K562 (cell line): ENCODE measurements around the gene ANKMY1. TPM values are rescaled to one million over a fixed set of nuclear protein-coding genes. Genes with fewer than 3 reads are reported as not detected.
A peak's percentile ranks its signal among the peaks of the same experiment; 100 is the strongest.

Source experiments
- BRD9 ChIP-seq: fragments of 450-650 bp; IDR thresholded peaks from 2 replicates; pipeline ENCODE4 v1.6.1; 2018; ENCODE audit warnings: low read depth; ENCODE audit not compliant: partially characterized antibody
- HEY1 ChIP-seq: fragments of 250-450 bp; sonication (Bioruptor Pico); IDR thresholded peaks from 2 replicates; pipeline ENCODE4 v1.5.0; 2020; ENCODE audit warnings: mild to moderate bottlenecking, moderate library complexity, borderline replicate concordance
- NR2C2 ChIP-seq, 2 experiments: fragments of 200-800 bp in 1 of 2; sonication (Bioruptor generic) in 1 of 2; sonication (generic) in 1 of 2; formaldehyde crosslinking in 1 of 2; IDR thresholded peaks; 2 replicates each; pipeline versions ENCODE4 v1.6.1 to v1.8.0; 2016 to 2022; ENCODE audit warnings: mild to moderate bottlenecking in 1 of 2, missing compliant biosample characterization in 1 of 2, missing genetic modification characterization in 1 of 2, missing genetic modification reagents in 1 of 2
- SLC30A9 ChIP-seq: fragments of 250-450 bp; sonication (Bioruptor Pico); IDR thresholded peaks from 2 replicates; pipeline ENCODE4 v1.8.0; 2022; ENCODE audit warnings: mild to moderate bottlenecking, moderate library complexity
- TSC22D4 ChIP-seq: fragments of 450-650 bp; IDR thresholded peaks from 2 replicates; pipeline ENCODE4 v1.6.1; 2016; ENCODE audit warnings: missing genetic modification characterization, missing biosample characterization, control low read depth
- ZKSCAN1 ChIP-seq: fragments of 150-350 bp; IDR thresholded peaks from 2 replicates; pipeline ENCODE4 v1.6.1; 2016; ENCODE audit warnings: low read depth, low read length
- ZNF140 ChIP-seq: fragments of 250-450 bp; sonication (Bioruptor Pico); IDR thresholded peaks from 2 replicates; pipeline ENCODE4 v1.8.0; 2021; ENCODE audit warnings: moderate library complexity, mild to moderate bottlenecking, inconsistent platforms
- ZNF217 ChIP-seq: sonication (generic); formaldehyde crosslinking; IDR thresholded peaks from 2 replicates; pipeline ENCODE4 v1.8.0; 2022; ENCODE audit warnings: mild to moderate bottlenecking, missing genetic modification reagents
- ZNF586 ChIP-seq: fragments of 450-650 bp; formaldehyde crosslinking; conservative IDR thresholded peaks from 2 replicates; pipeline ENCODE4 v1.4.0; 2020; ENCODE audit warnings: mild to moderate bottlenecking, moderate library complexity
- ZZZ3 ChIP-seq: fragments of 450-650 bp; IDR thresholded peaks from 2 replicates; pipeline ENCODE4 v1.6.1; 2016; ENCODE audit warnings: antibody characterized with exemption, mild to moderate bottlenecking, moderate library complexity
- polyA plus RNA-seq, 8 experiments: library from polyadenylated mRNA; depleted of rRNA in 4 of 8; stranded (reverse) in 5 of 8; unstranded in 3 of 8; fragments of >200 nt; fragmentation: Nextera tagmentation in 2 of 8; fragmentation: Illumina TruSeq in 1 of 8; extraction: Ambion mirVana in 2 of 8; extraction: Trizol in 1 of 8; gene quantifications; 2 replicates each; pipeline versions ENCODE4 v1.2.1 to v1.2.3, GENCODE V29; 2011 to 2014; ENCODE audit warnings: inconsistent platforms in 1 of 8, missing spikeins in 1 of 8
- total RNA-seq, 7 experiments: library from RNA; depleted of rRNA in 6 of 7; stranded (reverse); fragments of >200 nt in 6 of 7; fragmentation: Illumina TruSeq in 2 of 7; extraction: Trizol in 2 of 7; gene quantifications; 2 replicates each; pipeline versions ENCODE4 v1.2.1 to v1.2.3, GENCODE V29; 2011 to 2021; ENCODE audit warnings: low replicate concordance in 1 of 7
- TF ChIP-seq, protein P1 (sequence below): fragments of 450-650 bp; formaldehyde crosslinking; IDR thresholded peaks from 2 replicates; pipeline ENCODE4 v1.4.0; 2022; ENCODE audit warnings: missing genetic modification characterization
- TF ChIP-seq, protein P2 (sequence below): conservative IDR thresholded peaks from 2 replicates; pipeline ENCODE4 v1.6.1; 2011; ENCODE audit warnings: low read depth, mild to moderate bottlenecking, low read length; ENCODE audit not compliant: control insufficient read depth
- TF ChIP-seq, protein P3 (sequence below): fragments of 450-650 bp; IDR thresholded peaks from 2 replicates; pipeline ENCODE4 v1.7.1; 2018; ENCODE audit warnings: mild to moderate bottlenecking, low read depth; ENCODE audit not compliant: partially characterized antibody
- TF ChIP-seq, protein P4 (sequence below): sonication (generic); formaldehyde crosslinking; IDR thresholded peaks from 2 replicates; pipeline ENCODE4 v1.8.0; 2022; ENCODE audit warnings: missing genetic modification reagents, mild to moderate bottlenecking, borderline replicate concordance
- TF ChIP-seq, protein P5 (sequence below), 2 experiments: fragments of 150-350 bp in 1 of 2; IDR thresholded peaks; 2 replicates each; pipeline ENCODE4 v1.6.1; 2012 to 2016; ENCODE audit warnings: low read depth in 2 of 2, low read length in 2 of 2, mild to moderate bottlenecking in 1 of 2, moderate library complexity in 1 of 2

Gene ANKMY1
- total and polyA plus RNA-seq, 9 of the 15 experiments (the other 6 are each of a cell fraction or from before 2014, with no cell fraction given): 0.75 to 15.1 (median 11.7) TPM

DNA sequence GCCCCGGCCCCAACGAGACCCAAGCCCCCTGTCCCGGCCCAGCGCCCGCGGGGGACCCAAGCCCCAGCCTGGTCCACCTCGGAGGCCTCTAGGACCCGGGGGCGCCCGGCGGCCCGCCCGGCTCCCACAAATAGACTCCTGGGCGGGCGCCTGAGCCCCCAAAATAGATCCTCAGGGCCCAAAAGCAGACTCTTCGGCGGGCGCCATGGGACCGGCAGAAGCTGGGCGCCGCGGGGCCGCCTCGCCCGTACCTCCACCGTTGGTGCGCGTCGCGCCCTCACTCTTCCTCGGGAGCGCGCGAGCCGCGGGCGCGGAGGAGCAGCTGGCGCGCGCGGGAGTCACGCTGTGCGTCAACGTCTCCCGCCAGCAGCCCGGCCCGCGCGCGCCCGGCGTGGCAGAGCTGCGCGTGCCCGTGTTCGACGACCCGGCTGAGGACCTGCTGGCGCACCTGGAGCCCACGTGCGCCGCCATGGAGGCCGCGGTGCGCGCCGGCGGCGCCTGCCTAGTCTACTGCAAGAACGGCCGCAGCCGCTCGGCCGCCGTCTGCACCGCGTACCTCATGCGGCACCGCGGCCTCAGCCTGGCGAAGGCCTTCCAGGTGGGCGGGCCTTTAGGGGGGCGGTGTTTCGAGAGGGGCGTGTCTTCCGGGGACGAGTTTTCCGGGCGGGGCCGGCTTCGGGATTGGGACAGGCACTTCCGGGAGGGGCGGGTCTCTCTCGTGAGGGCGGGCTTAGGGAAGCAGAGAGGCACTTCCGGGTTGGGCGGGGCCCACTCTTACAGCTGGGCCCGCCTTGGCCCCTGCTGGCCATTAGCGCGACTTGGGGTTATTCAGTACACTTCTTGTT, 2.9 kb upstream of the ANKMY1 start (continued):
- TF ChIP-seq BRD9 (no peak), SLC30A9 (CRISPR knock-in tag) (no peak), ZKSCAN1 (peak; percentile 5; the same call in 1 of the 2 replicates), TSC22D4 (tag) (no peak), ZNF217 (CRISPR knock-in tag) (no peak), ZNF140 (CRISPR knock-in tag) (no peak), HEY1 (CRISPR knock-in tag) (no peak), ZZZ3 (no peak), ZNF586 (no peak), NR2C2 (CRISPR knock-in tag; IDR thresholded peaks at IDR 0.05) (no peak), NR2C2 (tag; IDR thresholded peaks at IDR 0.05) (peak; percentile 77)
- TF ChIP-seq, protein P1, sequence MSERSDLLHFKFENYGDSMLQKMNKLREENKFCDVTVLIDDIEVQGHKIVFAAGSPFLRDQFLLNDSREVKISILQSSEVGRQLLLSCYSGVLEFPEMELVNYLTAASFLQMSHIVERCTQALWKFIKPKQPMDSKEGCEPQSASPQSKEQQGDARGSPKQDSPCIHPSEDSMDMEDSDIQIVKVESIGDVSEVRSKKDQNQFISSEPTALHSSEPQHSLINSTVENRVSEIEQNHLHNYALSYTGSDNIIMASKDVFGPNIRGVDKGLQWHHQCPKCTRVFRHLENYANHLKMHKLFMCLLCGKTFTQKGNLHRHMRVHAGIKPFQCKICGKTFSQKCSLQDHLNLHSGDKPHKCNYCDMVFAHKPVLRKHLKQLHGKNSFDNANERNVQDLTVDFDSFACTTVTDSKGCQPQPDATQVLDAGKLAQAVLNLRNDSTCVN (CRISPR knock-in tag): no peak
- TF ChIP-seq, protein P2, sequence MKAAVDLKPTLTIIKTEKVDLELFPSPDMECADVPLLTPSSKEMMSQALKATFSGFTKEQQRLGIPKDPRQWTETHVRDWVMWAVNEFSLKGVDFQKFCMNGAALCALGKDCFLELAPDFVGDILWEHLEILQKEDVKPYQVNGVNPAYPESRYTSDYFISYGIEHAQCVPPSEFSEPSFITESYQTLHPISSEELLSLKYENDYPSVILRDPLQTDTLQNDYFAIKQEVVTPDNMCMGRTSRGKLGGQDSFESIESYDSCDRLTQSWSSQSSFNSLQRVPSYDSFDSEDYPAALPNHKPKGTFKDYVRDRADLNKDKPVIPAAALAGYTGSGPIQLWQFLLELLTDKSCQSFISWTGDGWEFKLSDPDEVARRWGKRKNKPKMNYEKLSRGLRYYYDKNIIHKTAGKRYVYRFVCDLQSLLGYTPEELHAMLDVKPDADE: peak; percentile 72
- TF ChIP-seq, protein P3, sequence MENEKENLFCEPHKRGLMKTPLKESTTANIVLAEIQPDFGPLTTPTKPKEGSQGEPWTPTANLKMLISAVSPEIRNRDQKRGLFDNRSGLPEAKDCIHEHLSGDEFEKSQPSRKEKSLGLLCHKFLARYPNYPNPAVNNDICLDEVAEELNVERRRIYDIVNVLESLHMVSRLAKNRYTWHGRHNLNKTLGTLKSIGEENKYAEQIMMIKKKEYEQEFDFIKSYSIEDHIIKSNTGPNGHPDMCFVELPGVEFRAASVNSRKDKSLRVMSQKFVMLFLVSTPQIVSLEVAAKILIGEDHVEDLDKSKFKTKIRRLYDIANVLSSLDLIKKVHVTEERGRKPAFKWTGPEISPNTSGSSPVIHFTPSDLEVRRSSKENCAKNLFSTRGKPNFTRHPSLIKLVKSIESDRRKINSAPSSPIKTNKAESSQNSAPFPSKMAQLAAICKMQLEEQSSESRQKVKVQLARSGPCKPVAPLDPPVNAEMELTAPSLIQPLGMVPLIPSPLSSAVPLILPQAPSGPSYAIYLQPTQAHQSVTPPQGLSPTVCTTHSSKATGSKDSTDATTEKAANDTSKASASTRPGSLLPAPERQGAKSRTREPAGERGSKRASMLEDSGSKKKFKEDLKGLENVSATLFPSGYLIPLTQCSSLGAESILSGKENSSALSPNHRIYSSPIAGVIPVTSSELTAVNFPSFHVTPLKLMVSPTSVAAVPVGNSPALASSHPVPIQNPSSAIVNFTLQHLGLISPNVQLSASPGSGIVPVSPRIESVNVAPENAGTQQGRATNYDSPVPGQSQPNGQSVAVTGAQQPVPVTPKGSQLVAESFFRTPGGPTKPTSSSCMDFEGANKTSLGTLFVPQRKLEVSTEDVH: peak; percentile 82
- TF ChIP-seq, protein P4, sequence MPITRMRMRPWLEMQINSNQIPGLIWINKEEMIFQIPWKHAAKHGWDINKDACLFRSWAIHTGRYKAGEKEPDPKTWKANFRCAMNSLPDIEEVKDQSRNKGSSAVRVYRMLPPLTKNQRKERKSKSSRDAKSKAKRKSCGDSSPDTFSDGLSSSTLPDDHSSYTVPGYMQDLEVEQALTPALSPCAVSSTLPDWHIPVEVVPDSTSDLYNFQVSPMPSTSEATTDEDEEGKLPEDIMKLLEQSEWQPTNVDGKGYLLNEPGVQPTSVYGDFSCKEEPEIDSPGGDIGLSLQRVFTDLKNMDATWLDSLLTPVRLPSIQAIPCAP (CRISPR knock-in tag): no peak
- TF ChIP-seq, protein P5, sequence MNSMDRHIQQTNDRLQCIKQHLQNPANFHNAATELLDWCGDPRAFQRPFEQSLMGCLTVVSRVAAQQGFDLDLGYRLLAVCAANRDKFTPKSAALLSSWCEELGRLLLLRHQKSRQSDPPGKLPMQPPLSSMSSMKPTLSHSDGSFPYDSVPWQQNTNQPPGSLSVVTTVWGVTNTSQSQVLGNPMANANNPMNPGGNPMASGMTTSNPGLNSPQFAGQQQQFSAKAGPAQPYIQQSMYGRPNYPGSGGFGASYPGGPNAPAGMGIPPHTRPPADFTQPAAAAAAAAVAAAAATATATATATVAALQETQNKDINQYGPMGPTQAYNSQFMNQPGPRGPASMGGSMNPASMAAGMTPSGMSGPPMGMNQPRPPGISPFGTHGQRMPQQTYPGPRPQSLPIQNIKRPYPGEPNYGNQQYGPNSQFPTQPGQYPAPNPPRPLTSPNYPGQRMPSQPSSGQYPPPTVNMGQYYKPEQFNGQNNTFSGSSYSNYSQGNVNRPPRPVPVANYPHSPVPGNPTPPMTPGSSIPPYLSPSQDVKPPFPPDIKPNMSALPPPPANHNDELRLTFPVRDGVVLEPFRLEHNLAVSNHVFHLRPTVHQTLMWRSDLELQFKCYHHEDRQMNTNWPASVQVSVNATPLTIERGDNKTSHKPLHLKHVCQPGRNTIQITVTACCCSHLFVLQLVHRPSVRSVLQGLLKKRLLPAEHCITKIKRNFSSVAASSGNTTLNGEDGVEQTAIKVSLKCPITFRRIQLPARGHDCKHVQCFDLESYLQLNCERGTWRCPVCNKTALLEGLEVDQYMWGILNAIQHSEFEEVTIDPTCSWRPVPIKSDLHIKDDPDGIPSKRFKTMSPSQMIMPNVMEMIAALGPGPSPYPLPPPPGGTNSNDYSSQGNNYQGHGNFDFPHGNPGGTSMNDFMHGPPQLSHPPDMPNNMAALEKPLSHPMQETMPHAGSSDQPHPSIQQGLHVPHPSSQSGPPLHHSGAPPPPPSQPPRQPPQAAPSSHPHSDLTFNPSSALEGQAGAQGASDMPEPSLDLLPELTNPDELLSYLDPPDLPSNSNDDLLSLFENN (IDR thresholded peaks at IDR 0.05; ENCODE audit: low read depth in 2 of 2, low read length in 2 of 2): 0 out of 4 replicates have a peak, but pooled peaks of 1 of the 2 experiments have one; percentile 14
